Prostate gland (tissue), 2 donors: ENCODE data around the gene USP20.

Experiments
- POLR2A ChIP-seq: fragments of 450-650 bp; IDR thresholded peaks from one replicate; pipeline ENCODE4 v1.6.1; 2016; ENCODE audit warnings: antibody characterized with exemption, mild to moderate bottlenecking
- TF ChIP-seq, protein P1 (sequence below), 4 experiments: fragments of 200-600 bp in 2 of 4; fragments of 450-650 bp in 2 of 4; sonication (generic) in 2 of 4; IDR thresholded peaks; 1 replicate in 3 of 4; 2 replicates in 1 of 4; pipeline ENCODE4 v1.5.1; 2016 to 2019; ENCODE audit warnings: antibody characterized with exemption in 4 of 4, mild to moderate bottlenecking in 2 of 4, moderate library complexity in 2 of 4

DNA sequence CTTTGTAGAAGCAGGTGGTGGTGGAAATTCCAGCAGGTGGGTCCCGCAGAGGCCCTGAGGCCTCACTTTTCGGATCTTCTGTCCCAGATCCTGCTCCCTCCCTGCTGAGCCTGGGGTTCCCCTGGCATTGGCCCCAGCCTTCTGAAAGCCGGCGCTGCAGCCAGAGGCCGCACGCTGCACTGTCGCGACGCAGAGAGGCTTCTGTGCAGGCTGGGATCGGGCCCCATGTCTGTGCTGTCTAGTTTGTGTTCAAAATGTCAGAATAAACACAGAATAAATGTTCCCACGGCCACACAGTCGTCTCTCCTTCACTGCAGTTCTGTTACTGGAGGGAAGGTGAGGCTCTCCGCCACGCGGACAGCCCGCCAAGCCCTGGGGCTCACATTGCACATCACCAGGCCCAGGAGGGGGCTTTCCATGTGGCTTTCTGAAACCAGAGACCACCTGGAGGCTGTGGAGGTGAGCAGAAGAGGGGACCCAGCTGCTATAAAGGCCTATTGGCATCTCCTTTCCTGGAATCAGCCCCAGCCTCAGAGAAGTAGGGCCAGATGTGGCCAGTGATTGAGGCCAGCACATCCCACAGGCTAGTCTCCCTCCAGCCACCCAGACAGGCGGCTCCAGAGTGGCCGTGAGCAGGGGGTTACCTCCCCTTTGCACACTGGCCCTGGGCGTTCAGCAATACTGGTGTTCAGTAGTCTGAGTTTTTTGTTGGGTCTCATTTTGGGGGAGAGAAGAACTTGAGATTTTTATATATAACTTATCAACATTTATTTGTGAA is 46.5 kb downstream of the USP20 start:
- TF ChIP-seq POLR2A = no peak
- TF ChIP-seq, protein P1, sequence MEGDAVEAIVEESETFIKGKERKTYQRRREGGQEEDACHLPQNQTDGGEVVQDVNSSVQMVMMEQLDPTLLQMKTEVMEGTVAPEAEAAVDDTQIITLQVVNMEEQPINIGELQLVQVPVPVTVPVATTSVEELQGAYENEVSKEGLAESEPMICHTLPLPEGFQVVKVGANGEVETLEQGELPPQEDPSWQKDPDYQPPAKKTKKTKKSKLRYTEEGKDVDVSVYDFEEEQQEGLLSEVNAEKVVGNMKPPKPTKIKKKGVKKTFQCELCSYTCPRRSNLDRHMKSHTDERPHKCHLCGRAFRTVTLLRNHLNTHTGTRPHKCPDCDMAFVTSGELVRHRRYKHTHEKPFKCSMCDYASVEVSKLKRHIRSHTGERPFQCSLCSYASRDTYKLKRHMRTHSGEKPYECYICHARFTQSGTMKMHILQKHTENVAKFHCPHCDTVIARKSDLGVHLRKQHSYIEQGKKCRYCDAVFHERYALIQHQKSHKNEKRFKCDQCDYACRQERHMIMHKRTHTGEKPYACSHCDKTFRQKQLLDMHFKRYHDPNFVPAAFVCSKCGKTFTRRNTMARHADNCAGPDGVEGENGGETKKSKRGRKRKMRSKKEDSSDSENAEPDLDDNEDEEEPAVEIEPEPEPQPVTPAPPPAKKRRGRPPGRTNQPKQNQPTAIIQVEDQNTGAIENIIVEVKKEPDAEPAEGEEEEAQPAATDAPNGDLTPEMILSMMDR (IDR thresholded peaks at IDR 0.05) = no peak
